GM19328 (cell line): ENCODE measurements around the gene MRPS22.

Source experiments
- ATAC-seq: cut with Tn5 transposase; IDR thresholded peaks from one replicate; pipeline ENCODE4 v1.9.1; 2021; ENCODE audit warnings: mild to moderate bottlenecking, moderate library complexity; ENCODE audit not compliant: unreplicated experiment

The MRPS22 gene

DNA sequence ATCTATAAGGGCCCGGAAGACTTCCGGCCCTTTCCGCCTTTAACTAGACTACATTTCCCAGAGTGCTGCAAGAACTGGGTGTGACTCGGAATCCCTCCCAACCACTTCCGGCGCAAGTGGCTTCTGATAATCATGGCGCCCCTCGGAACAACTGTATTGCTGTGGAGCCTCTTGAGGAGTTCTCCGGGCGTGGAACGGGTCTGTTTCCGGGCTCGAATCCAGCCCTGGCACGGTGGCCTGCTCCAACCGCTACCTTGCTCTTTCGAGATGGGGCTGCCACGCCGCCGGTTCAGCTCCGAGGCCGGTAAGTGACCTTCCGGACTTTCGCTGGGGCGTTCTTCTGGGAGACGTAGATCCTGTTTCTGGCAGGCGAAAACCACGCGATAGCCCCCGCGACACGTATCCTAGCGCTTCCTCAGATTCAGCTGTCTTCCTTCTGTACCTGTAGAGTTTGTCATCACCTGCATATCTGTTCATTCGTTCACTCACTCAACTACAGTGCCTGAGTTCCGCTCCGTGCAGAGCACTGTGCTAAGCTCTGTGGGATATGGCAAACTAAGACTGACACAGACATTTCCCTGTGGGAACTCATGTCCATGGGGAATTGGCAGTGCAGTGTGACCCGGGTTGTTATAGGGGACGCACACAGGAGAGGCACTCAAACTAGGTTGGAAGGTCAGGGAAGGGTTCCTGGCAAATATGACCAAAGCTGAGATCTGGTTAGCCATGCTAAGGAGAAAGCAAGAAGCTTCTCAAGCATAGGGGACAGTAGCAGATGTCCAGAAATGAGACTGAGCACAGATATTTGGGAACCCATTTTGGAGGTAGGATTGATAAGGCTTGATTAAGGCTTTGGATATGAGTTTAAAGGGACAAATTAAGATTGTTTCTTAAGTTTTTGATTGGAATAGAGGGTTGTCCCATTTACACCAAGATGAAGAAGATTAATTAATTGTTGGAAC lies at the start of gene MRPS22:
TSS of gene MRPS22 (plus strand) at position 126 of the 962 bp plus-strand sequence. CDS start at position 133, 7 bp downstream.
- ATAC-seq, result peak; percentile 98

DNA sequence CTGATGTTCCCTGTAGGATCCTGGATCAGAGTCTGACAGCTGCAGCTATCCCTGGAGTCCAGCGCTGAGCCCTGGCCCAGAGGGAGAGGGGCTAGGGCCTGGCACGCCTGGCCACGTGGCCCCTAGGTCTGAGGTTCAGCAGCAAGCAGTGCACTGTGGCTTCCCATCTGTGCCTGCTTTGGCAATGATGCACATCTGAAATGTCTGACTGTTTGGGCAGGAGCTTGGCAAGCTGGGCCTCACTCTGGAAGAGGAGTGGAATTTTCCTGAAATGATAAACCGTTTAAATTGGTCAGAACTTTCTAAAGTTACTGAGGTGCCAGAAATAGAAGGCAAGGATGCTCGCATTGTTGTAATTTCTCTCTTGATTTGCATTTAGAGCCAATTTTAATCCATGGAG lies 48.8 kb upstream of the MRPS22 start:
- ATAC-seq, result no peak

DNA sequence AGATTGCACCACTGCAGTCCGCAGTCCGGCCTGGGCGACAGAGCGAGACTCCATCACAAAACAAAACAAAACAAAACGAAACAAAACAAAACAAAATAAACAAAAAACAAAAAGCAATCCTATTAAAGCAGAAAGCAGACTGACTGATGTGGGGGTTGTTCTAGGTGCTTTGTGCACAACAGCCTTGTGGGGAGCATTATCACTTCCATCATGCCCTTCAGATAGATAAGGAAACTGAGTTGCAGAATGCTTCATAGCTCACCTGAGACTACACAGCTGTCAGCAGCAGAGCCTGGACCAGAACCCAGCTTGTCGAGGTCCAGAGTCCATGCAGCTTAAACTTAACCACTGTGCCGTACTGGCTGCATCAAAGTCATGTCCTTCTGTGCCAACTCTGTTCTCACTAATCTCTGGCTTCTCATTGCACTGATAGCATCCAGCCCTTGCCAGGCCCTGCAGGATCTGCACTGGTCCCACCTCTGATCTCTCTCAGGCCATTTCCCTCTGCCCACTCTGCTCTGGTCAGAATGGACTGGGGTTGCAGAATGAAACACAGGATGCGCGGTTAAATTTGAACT lies 47.6 kb upstream of the MRPS22 start:
- no peak for ATAC-seq

DNA sequence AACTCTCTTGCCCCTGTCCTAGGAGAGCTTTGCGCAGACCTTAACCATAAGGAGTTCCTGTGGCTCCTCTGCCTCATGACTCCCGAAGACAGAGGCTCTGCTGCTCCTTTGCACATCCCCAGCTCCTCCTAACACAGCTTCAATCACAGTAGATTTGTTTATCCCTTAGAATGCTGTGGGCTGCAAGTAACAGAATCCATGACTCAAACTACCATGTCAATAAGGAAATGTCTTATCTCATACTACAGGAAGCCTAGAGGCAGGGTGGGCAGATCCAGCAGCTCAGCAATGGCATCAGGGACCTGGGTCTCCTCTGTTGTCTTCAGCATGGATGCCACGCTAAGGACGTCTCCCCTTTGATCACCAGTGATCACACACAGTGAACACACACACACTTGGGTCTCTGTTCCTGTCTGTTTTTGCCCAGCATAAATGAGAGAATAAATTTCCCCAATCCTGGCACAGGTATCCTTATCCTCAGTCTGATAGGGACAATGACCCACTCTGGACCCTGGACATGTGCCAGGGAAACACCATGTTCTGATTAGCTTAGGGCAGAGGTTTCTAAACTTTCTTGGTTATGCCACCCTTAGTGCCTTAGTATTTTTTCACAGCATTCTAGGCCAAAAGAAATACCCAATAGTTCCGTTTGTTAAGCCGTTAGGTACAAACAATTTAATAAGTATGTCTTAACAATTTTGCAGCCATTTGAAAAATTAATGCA lies 46.1 kb upstream of the MRPS22 start:
- ATAC-seq, result no peak

DNA sequence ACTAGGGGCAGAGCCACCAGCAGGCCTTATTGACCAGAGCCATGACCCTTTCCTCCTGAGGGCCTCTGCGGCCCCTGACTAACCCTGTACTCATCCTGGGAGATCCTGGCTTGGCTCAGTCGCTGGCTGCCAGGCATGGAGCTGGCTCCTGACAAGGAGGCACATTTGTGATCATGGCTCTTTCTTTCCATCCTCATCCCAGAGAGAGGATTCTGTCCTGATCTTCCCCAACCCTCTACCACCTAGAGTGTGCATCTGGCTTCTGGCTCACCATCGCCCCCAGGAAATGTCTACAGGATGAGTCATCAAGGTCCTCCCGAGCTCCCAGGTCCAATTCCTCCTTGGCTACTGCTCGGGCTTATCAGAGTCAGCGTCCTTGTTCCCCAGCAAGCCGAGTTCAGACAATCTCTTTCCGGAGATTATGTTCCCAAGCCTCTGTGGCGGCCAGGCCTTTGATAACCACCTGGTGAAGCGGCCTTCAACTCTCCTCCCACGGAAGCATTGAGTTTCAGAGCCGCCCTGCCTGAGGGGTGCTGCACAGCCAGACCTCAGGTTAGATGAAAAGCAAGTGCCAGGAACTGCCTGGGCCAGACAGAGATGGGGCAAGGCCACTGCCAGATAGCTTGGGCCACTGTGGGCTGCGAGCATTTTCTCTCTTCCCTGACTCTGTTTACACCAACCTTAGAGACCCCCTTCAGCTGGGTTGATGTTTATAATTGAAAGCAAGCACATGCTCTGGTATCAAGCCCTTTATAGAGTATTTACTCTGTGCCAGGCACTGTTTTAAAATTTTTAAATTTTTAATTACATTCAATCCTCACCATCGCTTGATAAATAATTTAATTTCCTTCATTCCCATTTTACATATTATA lies 44.3 kb upstream of the MRPS22 start:
- ATAC-seq, result no peak

DNA sequence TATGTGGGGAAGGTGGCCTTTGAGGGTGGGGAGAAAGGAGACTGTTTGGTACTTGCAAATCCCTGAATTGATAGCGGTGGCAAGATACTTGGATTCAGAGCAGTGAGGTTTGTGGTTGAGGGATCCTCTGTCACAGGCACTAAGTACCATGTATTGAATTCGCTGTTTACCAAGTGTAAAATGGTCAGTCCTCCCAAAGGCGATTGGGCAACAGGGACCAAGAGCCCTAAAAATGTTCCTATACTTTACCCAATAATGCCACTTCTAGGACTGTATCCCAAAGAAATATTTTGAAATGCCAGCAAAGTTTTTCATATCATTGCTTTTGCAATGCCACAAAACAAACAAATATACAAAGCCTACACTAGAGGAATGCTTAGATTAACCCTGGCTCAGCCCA lies 43.4 kb upstream of the MRPS22 start:
- no peak for ATAC-seq

DNA sequence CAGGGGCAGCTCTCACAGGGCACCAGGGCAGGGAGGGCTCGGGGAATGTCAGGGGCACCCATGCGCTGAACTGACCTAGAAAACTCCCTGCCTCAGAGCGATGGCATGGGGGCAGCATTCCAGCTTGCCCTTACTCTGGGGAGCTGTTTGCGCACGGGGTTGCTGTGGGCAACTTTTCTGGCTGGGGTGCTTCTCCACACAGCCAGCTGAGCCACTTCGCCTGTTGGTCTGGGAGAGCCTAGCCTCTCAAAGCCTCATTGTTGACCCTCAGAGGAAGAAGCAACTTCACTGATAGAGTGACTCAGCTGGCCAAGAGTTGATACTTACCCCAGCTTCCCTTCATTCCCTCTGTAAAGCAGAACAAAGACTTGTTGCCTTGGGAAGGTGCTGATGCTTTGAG lies 42.6 kb upstream of the MRPS22 start:
- ATAC-seq, result no peak

DNA sequence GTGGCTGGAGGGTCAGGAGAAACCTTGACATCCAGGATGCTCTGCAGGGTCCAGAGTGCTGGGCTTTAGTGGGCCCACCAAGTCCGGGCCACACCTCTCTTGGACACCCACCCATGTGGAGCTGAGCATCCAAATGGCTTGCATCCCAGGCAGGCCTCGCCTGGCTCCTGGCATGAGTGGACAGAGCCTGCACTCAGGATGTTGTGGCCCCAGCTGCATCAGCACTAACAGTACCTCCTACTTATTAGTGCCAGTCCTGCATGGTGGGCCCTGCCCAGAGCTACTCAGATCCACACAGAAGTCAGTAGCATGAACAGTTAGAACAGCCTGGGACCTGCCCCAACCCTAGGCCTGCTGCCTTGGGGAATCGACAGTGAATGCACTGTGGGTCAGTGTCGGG lies 42.2 kb upstream of the MRPS22 start:
- ATAC-seq, result no peak

DNA sequence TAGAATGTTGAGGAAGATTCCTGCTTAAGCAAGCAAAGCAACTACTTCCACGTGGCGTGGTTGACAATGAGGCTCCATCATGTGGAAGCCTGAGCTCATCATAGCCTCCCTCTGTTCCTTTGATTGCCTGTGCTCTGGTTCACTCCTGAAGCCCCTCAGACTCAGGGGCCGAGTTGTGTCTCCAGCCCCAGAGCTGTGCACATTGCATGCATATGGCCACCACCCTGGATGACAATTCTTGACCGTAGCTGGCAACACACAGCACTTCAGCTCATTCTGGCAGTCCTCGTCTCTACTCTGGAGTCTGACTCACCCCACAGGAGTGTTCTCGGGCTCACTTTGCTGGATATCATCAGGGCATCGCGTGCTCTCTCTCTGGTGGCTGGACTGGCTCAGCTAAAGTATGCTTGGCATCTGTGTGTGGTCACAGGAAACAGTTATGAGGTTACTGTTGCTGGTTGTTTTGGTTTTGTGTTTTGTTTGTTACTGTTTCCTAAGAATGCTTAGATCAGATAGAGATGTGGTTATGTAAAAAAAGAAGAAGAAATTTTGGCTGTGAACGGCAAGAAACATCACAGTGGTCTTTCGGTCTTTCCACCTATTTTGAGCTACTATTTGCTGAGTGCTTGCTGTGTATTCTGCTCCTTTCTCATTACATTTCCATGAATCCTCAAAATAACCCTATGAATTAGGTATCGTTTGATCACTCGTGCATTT lies 41.6 kb upstream of the MRPS22 start:
- ATAC-seq, result no peak

DNA sequence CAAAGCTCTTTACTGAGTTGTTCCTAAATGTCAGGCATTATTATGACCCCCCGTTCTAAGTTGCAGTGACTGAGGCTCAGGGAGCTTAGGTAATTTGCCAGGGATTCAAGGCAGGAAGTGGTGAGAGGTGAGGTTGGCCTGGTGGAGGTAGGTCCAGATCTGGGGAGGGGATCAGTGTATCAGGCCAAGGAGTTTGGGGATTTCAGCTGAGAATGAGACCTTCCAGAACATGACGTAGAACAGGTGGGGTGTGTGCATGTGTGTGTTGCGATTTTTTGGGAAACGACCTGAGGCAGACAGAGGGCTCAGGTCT lies 41.1 kb upstream of the MRPS22 start:
- no peak for ATAC-seq

DNA sequence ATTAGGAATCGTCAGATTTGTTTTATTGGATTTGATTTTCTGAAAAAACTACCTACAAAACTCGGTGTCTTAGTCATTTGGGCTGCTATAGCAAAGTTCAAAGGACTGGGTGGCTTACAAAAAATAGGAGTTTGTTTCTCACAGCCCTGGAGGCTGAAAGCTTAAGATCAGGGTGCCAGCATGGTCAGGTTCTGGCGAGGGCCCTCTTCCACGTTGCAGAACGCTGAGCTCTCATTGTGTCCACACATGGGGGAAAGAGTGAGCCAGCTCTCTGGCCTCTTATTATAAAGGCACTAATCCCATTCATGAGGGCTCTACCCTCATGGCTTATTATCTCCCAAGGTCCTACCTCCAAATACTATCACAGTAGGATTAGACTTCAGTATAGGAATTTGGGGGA lies 40.6 kb upstream of the MRPS22 start:
- no peak for ATAC-seq

DNA sequence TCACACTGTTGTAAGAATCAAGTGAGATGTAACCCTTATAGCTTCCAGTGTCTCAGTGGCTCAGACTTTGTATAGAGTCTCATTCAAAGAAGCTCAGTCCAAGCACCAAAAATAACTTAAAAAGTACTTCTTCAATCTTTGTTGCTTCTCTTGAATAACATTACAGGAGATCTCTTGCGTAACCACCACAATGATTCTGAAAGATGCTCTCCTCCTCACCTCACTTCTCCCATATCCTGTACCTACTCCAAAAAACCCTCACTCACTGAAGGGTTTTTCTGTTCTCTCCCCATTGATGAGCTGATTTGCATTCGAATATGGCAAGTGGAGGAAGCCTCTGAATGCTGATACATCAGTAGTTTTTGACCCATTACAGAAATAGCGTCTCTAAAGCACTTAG lies 39.4 kb upstream of the MRPS22 start:
- no peak for ATAC-seq

DNA sequence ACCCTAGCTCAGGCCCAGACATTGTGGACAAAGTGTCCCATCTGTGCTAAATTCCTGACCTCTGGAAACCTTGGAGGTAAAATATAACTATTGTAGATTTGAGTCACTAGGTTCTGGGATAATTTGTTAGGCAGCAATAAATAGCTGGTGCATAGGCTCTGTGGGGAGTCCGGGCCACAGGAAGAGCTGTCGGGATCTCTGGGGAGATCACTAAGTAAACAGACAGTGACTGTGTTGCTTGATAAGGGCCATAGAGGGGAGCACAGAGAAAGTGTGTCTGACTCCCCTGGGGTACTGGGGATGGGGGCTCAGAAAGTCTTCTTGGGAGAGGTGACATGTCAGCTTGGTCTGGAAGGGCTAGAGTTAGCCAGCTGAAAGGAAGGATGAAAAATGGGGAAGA lies 37.7 kb upstream of the MRPS22 start:
- no peak for ATAC-seq

DNA sequence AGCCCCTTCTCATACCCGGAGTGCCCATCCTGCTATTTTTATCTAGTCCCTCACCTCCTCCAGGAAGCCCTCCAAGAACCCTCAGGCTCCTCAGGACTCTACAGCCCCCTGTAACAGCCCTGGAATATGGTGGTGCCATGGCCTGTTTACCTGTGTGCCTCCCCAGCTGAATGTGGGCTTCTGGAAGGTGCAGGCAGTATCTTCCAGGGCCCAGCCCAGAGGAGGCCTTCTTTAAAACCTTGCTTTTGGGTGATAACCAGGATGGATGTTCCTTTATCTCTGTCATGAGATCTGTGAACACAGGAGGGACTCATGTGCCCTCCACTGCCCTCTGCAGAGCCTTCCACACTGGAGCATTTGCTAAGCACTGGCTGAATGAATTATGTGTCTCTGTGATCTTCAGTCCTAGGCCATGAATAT lies 36.7 kb upstream of the MRPS22 start:
- ATAC-seq, result no peak

DNA sequence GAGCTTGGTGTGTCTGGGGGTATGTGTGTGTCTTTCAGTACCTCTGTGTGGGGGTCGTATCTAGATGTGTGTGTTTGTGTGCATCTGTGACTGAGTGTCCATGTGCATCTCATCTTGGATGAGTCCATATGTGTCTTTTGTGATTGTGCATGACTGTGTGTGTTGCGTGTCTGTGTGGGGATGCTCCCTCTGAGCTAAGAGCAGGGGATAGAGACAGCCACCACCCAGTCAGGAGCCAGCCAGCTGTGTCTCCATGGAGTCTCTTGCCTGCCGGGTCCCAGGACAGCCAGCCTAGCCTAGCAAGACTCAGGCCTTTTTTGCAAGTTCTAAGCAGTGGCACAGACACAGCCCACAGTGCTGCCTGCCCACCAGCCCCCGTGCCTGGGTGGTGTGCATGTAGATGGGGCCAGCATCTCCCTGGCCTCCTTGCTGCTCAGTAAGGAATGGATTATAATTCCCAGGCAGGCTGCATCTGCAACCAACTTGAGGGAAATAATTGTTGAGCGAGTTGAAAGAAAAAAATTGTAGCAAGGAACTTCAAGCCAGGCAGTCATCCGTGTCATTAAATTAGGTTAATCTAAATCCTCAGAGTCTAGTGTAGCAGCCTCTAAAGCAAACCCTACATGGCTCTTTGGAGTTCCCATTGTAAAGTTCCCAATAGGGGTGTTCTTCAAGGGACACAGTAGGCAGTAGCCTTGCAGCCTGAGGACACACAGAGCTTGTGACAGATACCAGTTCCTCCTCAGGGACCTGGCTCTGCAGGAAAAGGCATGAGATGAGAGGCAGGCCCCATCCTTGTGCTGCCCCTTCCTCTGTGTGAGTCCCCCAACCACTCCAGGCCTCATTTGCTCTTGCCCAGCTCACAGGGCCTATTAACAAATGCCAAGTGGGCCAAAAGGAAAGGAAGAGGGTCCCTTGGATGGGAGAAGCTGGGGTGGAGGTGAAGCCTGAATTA lies 35.9 kb upstream of the MRPS22 start:
- no peak for ATAC-seq

DNA sequence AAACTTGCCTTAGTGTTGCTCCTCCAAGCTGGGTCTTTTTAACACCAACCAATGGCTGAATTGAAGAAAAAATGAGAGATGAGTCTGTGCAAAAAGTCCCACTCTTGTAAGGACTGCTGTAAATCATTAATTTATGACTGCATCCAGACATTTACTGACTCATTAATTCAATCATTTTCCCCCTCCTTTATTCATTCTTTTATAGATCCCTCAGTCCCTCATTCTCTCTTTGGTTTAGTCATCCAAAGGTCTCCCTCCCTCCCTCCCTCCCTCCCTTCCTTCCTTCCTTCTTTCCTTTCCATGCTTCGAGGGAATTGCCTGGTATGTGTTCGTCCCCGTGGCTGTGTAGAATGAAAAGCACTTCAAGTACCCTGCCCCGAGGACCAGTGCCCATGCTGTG lies 35.3 kb upstream of the MRPS22 start:
- no peak for ATAC-seq

DNA sequence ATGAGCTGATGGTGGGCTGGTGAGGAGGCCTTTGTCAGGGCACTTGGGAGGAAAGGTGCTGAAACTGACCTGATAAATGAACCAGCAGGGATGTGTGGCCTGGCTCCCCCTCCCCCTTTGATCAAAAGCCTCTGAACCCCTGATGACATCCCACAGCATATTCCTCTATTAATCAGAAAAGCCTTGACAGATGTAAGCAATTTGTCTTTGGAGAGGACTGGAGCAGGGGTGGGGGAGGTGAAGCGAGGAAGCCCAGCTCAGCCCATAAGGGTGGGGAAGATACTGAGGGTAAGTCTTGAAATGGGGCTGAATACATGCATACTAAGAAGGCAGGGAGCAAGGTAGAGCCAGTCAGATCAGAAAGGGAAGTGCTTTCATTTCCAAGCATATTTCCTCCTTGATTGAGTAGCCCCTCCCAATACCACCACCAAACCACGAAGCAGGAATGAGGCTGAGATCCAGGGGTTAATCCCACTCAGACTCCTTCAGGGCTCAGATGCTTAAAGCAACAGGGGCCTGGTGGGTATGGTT lies 34.7 kb upstream of the MRPS22 start:
- ATAC-seq, result no peak

DNA sequence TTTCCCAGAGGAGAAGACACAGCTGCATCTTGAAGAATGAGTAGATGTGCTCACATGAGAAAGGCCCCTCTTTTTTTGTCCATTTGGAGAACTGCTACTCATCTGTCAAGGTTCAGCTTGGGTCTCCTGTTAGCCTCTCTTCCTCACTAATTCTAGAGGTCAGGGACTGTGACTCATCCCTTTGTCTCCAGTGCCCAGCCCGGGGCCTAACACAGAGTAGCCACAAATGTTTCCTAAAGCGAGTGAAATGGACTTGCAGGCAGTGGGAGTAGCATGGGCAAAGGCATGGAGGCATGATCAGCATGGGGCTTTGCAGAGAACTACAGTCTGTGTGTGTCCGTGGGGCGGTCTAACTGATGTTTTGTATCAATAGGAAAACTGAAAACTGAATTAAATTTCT lies 33.9 kb upstream of the MRPS22 start:
- ATAC-seq, result no peak

DNA sequence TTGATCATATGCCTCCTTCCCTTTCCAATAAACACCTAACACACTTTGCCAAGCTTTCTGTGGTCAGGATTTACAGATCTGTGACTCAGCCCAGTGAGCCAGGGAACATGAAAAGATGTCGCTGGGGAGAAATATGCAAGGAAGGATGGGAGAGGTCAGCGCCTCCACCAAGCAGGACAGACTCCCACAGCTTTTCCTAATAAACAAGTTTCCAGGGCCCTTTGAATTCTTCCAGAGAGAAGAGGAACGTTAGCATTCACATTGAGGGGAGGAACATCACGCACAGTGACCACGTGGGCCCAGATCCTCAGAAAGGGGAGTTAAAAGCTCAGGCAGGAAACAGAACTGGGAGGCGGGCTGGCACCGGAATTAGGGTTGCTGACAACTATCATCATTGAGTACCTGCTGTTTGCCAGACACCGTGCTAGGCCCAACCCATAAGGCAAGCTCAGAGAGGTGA lies 33.3 kb upstream of the MRPS22 start:
- no peak for ATAC-seq
